Astrocyte of the spinal cord (primary cell): ENCODE results near the gene ARHGEF1.
A peak's percentile ranks its signal among the peaks of the same experiment; 100 is the strongest.

Experiments
- DNase-seq: peaks from one replicate; pipeline ENCODE4 v3.0.0; 2011; ENCODE audit warnings: low read depth, low spot score
- H3K4me3 ChIP-seq: 2 replicates; pipeline ENCODE4 v1.5.1; 2011; ENCODE audit warnings: low read depth, mild to moderate bottlenecking, low read length, moderate library complexity
- in situ Hi-C: cut with HindIII; loops from 2 replicates; pipeline ENCODE4 v1.10.0; 2017; ENCODE audit warnings: low sequenced_read_pairs
- TF ChIP-seq, protein P1 (sequence below): IDR thresholded peaks from 2 replicates; pipeline ENCODE4 v1.5.1; 2012; ENCODE audit warnings: low read depth, mild to moderate bottlenecking, low read length, inconsistent platforms

The ARHGEF1 gene

DNA sequence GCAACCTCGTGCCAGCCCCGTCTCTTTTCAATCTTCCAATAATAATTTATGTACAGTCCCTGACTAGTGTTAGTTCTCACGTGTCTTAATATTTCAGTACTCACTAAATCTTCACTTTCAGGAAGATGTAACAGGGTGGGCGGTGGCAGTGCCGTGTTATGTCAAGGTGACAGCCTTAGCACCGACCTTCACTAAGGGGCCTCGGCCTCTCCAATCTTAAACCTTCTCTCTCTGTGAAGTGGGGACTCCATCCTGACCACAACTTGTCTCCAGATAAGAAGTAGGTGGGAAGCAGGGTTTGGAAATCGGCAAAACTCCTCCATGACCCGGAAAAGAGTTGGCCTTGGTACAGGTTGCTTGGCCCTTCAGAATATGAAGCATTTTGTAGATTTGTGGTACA lies 21.1 kb upstream of the ARHGEF1 start:
- TF ChIP-seq, protein P1, sequence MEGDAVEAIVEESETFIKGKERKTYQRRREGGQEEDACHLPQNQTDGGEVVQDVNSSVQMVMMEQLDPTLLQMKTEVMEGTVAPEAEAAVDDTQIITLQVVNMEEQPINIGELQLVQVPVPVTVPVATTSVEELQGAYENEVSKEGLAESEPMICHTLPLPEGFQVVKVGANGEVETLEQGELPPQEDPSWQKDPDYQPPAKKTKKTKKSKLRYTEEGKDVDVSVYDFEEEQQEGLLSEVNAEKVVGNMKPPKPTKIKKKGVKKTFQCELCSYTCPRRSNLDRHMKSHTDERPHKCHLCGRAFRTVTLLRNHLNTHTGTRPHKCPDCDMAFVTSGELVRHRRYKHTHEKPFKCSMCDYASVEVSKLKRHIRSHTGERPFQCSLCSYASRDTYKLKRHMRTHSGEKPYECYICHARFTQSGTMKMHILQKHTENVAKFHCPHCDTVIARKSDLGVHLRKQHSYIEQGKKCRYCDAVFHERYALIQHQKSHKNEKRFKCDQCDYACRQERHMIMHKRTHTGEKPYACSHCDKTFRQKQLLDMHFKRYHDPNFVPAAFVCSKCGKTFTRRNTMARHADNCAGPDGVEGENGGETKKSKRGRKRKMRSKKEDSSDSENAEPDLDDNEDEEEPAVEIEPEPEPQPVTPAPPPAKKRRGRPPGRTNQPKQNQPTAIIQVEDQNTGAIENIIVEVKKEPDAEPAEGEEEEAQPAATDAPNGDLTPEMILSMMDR: no peak
- DNase-seq: no peak
- in situ Hi-C loops: no loop called here
- H3K4me3 ChIP-seq: peak overlapping the region; percentile 79

DNA sequence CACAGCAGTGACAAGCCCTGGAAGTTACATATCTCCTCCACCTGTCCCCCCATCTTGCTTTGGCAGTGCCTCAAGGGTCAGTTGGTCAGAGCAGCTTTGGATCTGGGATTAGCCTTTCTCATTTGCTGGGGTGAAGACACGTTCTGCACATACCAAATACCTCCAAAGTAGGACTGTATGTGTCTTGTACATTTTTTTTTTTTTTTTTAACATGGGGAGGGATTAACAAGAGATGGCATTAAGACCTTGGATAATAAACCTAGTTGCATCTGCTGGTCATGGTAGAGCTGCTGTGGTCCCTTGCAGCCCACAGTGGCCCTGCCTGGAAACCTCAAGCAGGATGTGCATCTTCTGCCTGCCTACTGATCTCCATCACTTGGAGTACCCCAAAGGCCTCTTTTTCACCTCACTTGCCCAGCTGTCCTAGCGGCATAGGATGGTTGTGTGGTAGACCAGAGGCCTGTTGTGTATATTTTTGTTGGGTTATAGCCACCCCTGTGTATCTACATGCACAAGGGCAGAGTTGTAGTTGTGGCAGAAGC lies 20.5 kb upstream of the ARHGEF1 start:
- no peak overlapping the region for H3K4me3 ChIP-seq
- TF ChIP-seq, protein P1: no peak
- DNase-seq: no peak
- in situ Hi-C loops: no loop called here

DNA sequence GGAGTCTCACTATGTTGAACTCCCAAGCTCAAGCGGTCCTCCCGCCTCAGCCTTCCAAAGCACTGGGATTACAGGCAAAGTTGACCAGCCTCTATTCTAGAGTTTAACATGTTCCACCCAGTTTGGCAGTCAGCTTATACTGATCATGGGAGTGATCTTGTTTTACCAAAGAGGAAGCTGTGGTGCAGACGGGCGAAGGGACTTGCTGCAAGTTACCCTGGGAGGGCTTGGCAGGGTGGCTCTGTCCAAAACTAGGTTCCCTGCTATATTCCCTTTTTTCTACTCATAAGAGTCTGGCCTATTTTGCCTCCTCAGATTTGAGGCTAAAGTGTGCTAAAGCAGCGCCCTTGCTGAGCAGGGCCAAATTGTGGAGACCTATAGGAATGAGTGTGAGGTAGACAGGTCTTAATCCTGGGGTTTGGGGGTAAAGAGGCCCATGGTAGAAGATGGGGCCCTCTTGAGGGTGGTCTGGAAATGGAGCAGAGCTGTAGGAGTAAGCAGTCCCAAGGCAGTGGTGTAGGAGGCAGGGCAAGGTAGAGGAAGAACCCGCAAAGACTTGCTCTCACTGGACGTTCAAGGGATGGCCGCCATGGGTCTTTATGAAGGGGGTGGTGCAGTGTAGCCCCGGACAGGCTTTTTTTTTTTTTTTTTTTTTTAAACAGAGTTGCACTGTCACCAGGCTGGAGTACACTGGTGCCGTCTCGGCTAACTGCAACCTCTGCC lies 19.6 kb upstream of the ARHGEF1 start:
- in situ Hi-C loops: no loop called here
- DNase-seq: no peak
- H3K4me3 ChIP-seq: no peak overlapping the region
- TF ChIP-seq, protein P1: no peak

DNA sequence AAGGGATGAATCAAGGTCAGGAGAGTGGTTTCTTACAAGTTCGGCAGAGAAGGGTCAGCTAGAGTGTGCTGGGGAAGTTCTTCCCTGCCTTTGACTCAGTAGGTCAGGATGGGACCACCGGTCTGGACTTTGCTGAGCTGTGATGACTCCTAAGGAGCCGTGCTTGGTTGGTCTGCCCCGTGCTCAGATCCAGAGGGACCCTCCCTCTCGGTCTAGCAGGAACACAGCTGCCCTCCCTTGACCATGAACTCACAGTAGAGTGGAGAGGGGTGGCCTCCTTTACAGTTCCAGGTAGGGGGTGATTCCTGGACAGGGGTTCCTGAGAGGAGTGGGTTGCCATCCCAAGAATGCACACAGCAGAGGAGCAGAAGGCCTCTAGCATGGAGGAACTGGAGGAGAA lies 18.6 kb upstream of the ARHGEF1 start:
- H3K4me3 ChIP-seq: no peak overlapping the region
- no peak for DNase-seq
- TF ChIP-seq, protein P1: no peak
- in situ Hi-C loops: no loop called here

DNA sequence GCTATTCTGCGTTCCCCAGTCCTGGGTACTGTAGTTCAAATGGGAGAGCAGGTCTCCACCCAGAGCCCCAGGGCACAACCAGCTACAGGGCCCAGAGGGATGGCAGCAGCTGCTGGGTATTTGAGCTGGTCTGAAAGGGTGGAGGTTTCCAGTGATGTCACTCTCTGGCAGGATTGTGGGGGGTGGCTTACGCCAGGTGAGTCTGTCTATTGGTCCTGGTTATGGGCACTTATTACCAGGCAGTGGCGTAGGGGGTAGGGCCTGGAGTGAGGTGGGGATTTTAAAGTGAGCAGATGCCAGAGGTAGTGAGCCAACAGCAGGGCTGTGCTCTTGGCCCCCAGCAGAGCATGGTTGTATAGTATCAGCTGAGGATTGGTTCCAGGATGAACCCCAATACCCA lies 16.7 kb upstream of the ARHGEF1 start:
- DNase-seq: no peak
- in situ Hi-C loops: no loop called here
- no peak overlapping the region for H3K4me3 ChIP-seq
- TF ChIP-seq, protein P1: no peak

DNA sequence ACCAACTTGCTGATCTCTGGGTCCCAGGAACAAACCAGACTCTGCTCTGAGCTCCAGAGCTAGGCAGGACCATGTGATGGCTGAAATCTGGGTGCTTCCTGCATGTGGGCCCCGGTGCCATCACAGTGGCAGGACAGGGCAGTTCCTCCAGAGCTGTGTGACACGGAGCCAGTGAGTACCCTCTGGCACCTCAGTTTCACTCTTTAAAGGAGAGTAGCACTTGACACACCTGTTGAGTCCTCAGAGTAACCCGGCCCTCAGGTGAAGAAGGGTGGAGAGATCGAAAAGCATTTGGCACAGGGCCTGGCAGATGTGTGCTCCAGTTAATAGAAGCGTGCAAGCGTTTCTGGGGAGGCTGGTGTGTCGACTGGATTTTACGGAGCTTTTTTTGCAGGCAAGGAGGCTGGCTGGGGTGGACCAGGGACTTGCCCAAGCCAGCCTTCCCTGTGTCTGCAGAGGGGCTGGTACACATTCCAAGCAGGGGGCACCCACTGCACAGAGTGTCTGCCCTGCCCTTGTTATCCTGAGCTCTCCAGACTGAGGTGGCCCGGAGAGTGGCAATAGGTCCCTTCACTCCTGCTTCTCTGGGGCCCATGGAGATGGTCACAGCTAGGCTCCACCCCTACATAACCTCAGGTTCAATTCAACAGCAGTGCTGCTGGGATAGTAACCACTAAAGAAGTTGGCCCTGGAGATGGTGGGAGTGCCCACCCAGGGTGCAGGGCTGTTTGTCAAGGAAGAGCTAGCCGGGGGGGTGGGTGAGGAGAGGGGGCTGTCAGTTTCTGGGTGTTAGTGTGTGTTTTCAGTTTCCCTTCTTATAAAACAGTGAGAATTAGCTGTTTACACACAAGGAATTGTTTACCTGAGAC lies 14.6 kb upstream of the ARHGEF1 start:
- TF ChIP-seq, protein P1: no peak
- DNase-seq: no peak
- no peak overlapping the region for H3K4me3 ChIP-seq
- in situ Hi-C loops: no loop called here
